Measurements from ENCODE around the gene ZRANB2. TPM values are rescaled to one million over a fixed set of nuclear protein-coding genes. Genes with fewer than 3 reads are reported as not detected.

Gene ZRANB2
- 34.4 TPM for total RNA-seq (2013)
- polyA plus RNA-seq, result 10 to 100 TPM; 21.3 to 42.1 (median 22.9) TPM
- 4.4 and 5.3 TPM in 2 replicates for polyA minus RNA-seq
- total RNA-seq, result 25.1 to 81.0 (median 59.8) reads per million in 11 experiments

GRCh38 chr1:71080739-71081696, at the start of gene ZRANB2:
ZRANB2 (minus strand) TSS chr1:71081035; CDS start chr1:71080995, 40 bp downstream.
- H3K9ac ChIP-seq (ENCODE audit: insufficient read depth, low read length, poor library complexity, severe bottlenecking), result peak within 1 kb of the TSS; percentile 87
- peak; percentile 85 to 97 (median 93) for DNase-seq
- intact Hi-C loops (cut with micrococcal nuclease), result loop anchor here (5.0 to 10.0 kb wide), 2 partner anchors 874 to 876 kb away; partner anchors contain the start of gene LRRC40 (in 2 of the 2)
- peaks cover 46% of the 10 kb centered on the region for H3K79me2 ChIP-seq (ENCODE audit: insufficient read depth, low read length)
- peaks cover 0 to 3% of the 10 kb centered on the region in 2 donors for H3K9me3 ChIP-seq (replicated peaks in 1 of 2; ENCODE audit: control insufficient read depth in 1 of 2, insufficient read depth in 1 of 2, low read length in 2 of 2)
- peaks cover 23% of the 10 kb centered on the region for H4K20me1 ChIP-seq (ENCODE audit: insufficient read depth, low read length)
- peaks cover 2 to 7% (median 4%) of the 10 kb centered on the region in 7 donors for H3K9me3 Mint-ChIP-seq
- peaks cover 7 to 20% of the 10 kb centered on the region in 2 donors for H3K4me1 ChIP-seq (ENCODE audit: control insufficient read depth in 1 of 2, insufficient read depth in 2 of 2, low read length in 2 of 2)
- WGBS (ENCODE audit: insufficient coverage), result under 1% methylated on average over 18 of the region's 33 CpGs
- peak within 1 kb of the TSS; percentile 81 to 98 for H3K27ac ChIP-seq (ENCODE audit: low read depth in 1 of 2, low read length in 2 of 2)
- peaks cover 16 to 18% of the 10 kb centered on the region in 2 donors for H3K36me3 Mint-ChIP-seq
- H3K36me3 ChIP-seq (replicated peaks in 1 of 2; ENCODE audit: control insufficient read depth in 1 of 2, insufficient read depth in 2 of 2, low read length in 2 of 2), result peaks cover 24% of the 10 kb centered on the region in 2 donors
- peak within 1 kb of the TSS; percentile 88 to 98 (median 97) for H3K4me3 ChIP-seq (replicated peaks in 1 of 3; ENCODE audit: low read depth in 2 of 3, low read length in 3 of 3)
- peak within 1 kb of the TSS; percentile 97 to 99 (median 99) for H3K27ac Mint-ChIP-seq
- H3K27me3 ChIP-seq (ENCODE audit: control insufficient read depth in 2 of 2, insufficient read depth in 2 of 2, low read length in 2 of 2), result peaks cover 0 to 3% of the 10 kb centered on the region in 2 donors
- peak within 1 kb of the TSS; percentile 89 for H3K4me2 ChIP-seq (replicated peaks; ENCODE audit: extremely low read depth, low read length, poor library complexity, severe bottlenecking)
- H2AFZ ChIP-seq (ENCODE audit: insufficient read depth, low read depth, low read length, poor library complexity, severe bottlenecking), result peak within 1 kb of the TSS; percentile 88
- H3K4me3 Mint-ChIP-seq, result peak within 1 kb of the TSS; percentile 94 to 98
- H3K4me1 Mint-ChIP-seq, result peaks cover 16% of the 10 kb centered on the region
- peak; percentile 70 for TF ChIP-seq CTCF (IDR thresholded peaks at IDR 0.05)
- H3K27me3 Mint-ChIP-seq (ENCODE audit: low read depth in 3 of 3), result peaks cover 2 to 9% (median 7%) of the 10 kb centered on the region in 3 donors

GRCh38 chr1:71128060-71128459, 47.2 kb upstream of the ZRANB2 start:
- no peaks in the 10 kb centered on the region for H3K36me3 ChIP-seq (replicated peaks in 1 of 2; ENCODE audit: control insufficient read depth in 1 of 2, insufficient read depth in 2 of 2, low read length in 2 of 2)
- no peak for TF ChIP-seq CTCF (IDR thresholded peaks at IDR 0.05)
- H3K4me1 ChIP-seq (ENCODE audit: control insufficient read depth in 1 of 2, insufficient read depth in 2 of 2, low read length in 2 of 2), result no peaks in the 10 kb centered on the region
- no peak overlapping the region for H3K4me2 ChIP-seq (replicated peaks; ENCODE audit: extremely low read depth, low read length, poor library complexity, severe bottlenecking)
- H4K20me1 ChIP-seq (ENCODE audit: insufficient read depth, low read length), result no peaks in the 10 kb centered on the region
- no peaks in the 10 kb centered on the region for H3K27me3 ChIP-seq (ENCODE audit: control insufficient read depth in 2 of 2, insufficient read depth in 2 of 2, low read length in 2 of 2)
- WGBS (ENCODE audit: insufficient coverage), result no CpG with 5 or more reads among the region's 2 CpGs
- H3K27me3 Mint-ChIP-seq (ENCODE audit: low read depth in 3 of 3), result peaks cover 0 to 4% (median 0%) of the 10 kb centered on the region in 3 donors
- H3K27ac Mint-ChIP-seq, result no peak overlapping the region
- H3K9me3 ChIP-seq (replicated peaks in 1 of 2; ENCODE audit: control insufficient read depth in 1 of 2, insufficient read depth in 1 of 2, low read length in 2 of 2), result peaks cover 14 to 22% of the 10 kb centered on the region in 2 donors
- H3K36me3 Mint-ChIP-seq, result no peaks in the 10 kb centered on the region
- intact Hi-C loops (cut with micrococcal nuclease), result no loop called here
- no peak overlapping the region for H3K4me3 Mint-ChIP-seq
- DNase-seq, result no peak
- H3K9me3 Mint-ChIP-seq, result peaks cover 10 to 39% (median 22%) of the 10 kb centered on the region in 7 donors
- no peak overlapping the region for H2AFZ ChIP-seq (ENCODE audit: insufficient read depth, low read depth, low read length, poor library complexity, severe bottlenecking)
- no peaks in the 10 kb centered on the region for H3K79me2 ChIP-seq (ENCODE audit: insufficient read depth, low read length)
- H3K9ac ChIP-seq (ENCODE audit: insufficient read depth, low read length, poor library complexity, severe bottlenecking), result no peak overlapping the region
- H3K27ac ChIP-seq (ENCODE audit: low read depth in 1 of 2, low read length in 2 of 2), result no peak overlapping the region
- H3K4me1 Mint-ChIP-seq, result no peaks in the 10 kb centered on the region
- H3K4me3 ChIP-seq (replicated peaks in 1 of 3; ENCODE audit: low read depth in 2 of 3, low read length in 3 of 3), result no peak overlapping the region
